IPS-NIHi7 (cell line): Measurements from ENCODE around the gene SLC9A2.

Source experiments
- DNase-seq: peaks from one replicate; pipeline ENCODE4 v3.0.0; 2012; ENCODE audit warnings: mixed read lengths; ENCODE audit errors: extremely low spot score

Gene SLC9A2

DNA sequence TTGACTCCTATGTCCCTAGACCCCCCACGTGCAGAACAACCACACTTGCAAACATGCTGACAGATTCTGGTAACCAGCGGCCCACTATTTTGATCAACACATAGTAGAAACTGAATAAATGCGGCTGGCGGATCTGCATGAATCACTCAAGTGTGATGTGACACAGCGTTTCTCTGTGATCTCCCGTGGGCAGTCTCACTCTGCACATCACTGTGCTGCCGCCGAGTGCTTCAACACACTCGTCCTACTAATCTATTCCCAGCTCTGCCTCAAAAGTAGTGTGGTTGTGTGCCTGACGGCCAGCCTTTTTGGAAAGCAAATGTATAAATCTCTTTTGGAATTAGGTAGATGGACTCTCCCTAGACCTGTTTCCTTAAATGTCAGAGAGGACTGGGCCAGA, 105.2 kb downstream of the SLC9A2 start:
- no peak for DNase-seq

DNA sequence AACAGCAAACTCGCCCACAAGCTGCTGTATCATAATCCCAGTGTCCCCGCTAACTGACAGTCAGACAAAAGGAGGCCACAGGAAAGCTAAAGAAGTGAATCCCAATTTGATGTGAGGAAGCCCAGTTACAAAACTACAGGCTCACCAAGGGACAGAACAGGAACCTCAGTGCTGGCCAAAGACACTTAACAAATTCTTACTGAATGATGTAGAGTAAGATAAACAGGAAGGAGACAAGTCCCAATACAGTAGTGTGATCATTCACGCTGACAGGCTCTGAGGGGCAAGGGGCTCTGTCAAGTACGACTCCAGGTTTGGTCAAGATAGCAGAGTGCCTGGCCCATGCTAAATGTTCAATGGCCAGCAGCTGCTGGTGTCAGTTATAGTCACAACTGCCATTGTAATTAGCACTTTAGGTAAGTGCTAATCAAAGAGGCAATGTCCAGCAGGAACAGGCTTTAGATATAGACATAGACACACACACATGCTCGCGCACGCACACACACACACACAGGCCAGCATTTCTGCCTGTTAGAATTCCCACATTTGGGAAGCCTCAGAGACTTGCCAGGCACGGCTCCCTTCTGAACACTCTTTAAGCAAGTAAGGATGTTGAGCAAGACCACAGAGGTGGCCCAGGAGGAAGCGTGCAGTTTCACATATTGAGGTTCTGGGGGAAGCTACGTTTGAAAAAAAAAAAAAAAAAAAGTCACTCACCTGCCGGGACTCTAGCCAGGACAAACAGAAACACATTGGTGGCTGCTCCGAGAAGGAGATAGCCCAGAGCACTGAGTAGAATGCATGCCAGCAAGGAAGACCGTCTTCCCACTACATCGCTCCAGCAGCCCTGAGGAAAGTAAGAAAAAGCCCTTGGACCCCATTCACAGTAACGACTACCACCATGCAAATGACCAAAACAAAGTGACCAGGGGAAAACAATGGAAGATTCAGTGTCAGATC, 107.1 kb downstream of the SLC9A2 start:
- no peak for DNase-seq

- no peak for DNase-seq
Observed at GRCh38 chr2:102735416-102736109, 116.2 kb downstream of the SLC9A2 start.

- DNase-seq, result peak; percentile 41
Observed at GRCh38 chr2:102736110-102736409, 116.7 kb downstream of the SLC9A2 start.

- peak; percentile 95 for DNase-seq
Observed at GRCh38 chr2:102736410-102737409, 117.4 kb downstream of the SLC9A2 start.

- DNase-seq, result no peak
Observed at GRCh38 chr2:102737431-102737830, 118.1 kb downstream of the SLC9A2 start.

DNA sequence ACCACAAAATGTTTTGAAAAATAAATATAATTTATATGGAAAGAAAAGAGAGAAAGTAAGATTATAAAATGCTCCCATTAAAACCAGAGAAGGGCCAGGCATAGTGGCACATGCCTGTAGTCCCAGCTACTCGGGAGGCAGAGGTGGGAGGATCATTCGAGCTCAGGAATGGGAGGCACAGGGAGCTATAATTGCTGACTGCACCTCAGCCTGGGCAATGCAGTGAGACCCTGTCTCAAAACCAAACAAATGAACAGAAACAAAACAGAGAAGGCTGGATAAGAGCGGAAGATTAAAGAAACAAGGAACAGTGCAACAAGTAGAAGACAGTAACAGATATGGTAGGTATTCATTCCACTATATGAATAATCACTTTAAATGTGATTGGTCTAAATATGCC, 123.9 kb downstream of the SLC9A2 start:
- no peak for DNase-seq

DNA sequence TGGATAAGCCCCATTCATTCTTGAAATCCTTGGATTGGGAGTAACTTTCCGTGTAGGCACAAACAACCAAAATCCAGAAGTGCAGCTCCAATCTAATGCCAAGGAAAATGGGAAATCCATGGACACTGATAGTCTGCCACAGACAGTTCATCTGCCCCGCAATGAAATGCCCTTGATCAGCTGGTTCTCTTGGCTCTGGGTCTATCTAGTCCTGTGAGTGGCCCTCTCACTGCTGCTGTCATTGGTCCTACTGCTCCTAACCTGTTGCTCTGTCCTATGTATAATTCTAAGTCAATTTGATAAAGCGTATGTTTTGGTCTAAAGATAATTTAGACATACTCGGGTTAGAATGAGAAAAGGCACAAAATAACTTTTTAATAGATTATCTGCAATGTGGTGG, 128.8 kb downstream of the SLC9A2 start:
- DNase-seq, result no peak

GRCh38 chr2:102749938-102750337, 130.6 kb downstream of the SLC9A2 start:
- no peak for DNase-seq

DNA sequence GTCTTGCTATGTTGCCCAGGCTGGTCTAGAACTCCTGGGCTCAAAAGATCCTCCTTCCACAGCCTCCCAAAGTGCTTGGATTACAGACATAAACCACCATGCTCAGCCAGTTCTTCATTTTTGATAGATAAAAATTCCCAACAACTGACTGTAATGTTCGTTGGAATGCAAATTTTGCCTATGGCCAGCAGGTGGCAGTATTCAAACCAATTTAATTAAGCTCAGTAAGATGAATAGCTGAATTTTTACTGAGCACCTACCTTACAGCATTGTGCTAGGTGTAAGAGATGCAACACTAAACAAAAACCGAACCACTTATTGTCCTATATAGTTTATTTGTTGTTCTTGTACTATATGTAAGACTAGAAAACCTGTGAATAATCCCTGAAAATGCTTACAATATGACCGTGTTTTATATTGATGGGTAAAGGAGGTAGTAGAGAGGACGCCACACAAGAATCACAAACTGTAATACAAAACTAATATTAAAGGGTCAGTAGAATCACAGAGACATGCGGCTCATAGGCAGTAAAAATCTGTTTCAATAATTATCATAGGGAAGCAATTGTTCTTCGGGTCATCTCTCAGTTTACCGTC, 134.3 kb downstream of the SLC9A2 start:
- DNase-seq, result peak; percentile 33

GRCh38 chr2:102754456-102755145, 135.2 kb downstream of the SLC9A2 start:
- DNase-seq, result no peak

GRCh38 chr2:102755284-102755683, 135.9 kb downstream of the SLC9A2 start:
- DNase-seq, result no peak

DNA sequence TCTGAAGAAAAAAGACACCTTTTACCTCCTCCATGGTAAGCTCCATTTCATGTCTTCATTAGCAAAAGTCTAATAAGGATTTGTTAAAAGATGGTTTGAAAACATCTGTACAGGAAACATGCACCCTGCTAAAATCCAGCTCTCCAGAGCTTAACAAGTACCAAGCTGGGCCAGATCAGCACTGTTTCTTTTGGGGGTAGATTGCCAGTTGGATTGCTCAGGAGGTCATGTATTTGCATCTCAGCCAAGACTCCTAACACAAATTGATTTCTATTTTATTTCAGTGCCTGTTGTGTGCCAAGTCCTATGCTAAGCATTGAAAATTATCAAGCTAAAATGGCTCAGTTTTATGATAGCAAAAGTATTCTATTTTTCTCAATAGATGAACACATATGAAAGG, 139.1 kb downstream of the SLC9A2 start:
- no peak for DNase-seq
